RCC 7860 (cell line): ENCODE data around the gene SPATA9.

Experiments
- DNase-seq: peaks from one replicate; pipeline ENCODE4 v3.0.0-alpha.2; 2015; ENCODE audit warnings: low spot score
- FAIRE-seq: peaks from 2 replicates; lab custom pipeline; 2012; peaks lifted over from hg19 to GRCh38; lab: Jason Lieb, UNC

SPATA9 gene

DNA sequence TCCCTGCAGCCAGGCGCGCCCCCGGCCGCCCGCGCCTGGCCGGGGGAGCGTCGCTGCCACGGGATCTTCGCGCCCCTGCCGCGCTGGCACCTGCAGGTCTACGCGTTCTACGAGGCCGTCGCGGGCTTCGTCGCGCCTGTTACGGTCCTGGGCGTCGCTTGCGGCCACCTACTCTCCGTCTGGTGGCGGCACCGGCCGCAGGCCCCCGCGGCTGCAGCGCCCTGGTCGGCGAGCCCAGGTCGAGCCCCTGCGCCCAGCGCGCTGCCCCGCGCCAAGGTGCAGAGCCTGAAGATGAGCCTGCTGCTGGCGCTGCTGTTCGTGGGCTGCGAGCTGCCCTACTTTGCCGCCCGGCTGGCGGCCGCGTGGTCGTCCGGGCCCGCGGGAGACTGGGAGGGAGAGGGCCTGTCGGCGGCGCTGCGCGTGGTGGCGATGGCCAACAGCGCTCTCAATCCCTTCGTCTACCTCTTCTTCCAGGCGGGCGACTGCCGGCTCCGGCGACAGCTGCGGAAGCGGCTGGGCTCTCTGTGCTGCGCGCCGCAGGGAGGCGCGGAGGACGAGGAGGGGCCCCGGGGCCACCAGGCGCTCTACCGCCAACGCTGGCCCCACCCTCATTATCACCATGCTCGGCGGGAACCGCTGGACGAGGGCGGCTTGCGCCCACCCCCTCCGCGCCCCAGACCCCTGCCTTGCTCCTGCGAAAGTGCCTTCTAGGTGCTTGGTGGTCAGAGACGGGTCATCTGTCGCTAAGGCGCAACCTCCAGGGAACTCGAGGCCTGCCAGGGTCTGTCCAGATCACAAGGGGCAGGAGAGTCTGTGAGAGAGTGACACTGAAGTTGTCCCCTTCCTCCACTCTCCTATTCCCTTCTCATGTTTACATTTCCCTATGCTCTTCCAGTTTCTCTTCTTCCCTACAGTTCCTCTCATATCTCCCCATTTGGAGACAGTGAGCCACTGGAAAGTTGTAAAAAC, 61.6 kb downstream of the SPATA9 start:
- FAIRE-seq (no peak), DNase-seq (no peak)

DNA sequence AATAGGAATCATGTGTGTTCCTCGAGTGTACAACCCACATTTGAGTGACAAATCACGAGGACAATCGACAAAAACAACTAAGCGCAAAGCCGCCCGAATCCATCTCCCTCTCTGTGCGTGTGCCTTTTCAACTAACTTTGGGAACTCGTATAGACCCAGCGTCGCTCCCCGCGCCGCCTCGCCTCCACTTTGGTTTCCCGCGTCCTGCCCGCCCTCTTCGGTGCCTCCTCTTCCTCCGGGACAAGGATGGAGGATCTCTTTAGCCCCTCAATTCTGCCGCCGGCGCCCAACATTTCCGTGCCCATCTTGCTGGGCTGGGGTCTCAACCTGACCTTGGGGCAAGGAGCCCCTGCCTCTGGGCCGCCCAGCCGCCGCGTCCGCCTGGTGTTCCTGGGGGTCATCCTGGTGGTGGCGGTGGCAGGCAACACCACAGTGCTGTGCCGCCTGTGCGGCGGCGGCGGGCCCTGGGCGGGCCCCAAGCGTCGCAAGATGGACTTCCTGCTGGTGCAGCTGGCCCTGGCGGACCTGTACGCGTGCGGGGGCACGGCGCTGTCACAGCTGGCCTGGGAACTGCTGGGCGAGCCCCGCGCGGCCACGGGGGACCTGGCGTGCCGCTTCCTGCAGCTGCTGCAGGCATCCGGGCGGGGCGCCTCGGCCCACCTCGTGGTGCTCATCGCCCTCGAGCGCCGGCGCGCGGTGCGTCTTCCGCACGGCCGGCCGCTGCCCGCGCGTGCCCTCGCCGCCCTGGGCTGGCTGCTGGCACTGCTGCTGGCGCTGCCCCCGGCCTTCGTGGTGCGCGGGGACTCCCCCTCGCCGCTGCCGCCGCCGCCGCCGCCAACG, 62.5 kb downstream of the SPATA9 start, which contains the start of gene GPR150:
Gene GPR150 (plus strand): TSS at position 58 of the 840 bp plus-strand sequence. CDS start 189 bp downstream, at position 247.
- no peak for FAIRE-seq
- no peak for DNase-seq

DNA sequence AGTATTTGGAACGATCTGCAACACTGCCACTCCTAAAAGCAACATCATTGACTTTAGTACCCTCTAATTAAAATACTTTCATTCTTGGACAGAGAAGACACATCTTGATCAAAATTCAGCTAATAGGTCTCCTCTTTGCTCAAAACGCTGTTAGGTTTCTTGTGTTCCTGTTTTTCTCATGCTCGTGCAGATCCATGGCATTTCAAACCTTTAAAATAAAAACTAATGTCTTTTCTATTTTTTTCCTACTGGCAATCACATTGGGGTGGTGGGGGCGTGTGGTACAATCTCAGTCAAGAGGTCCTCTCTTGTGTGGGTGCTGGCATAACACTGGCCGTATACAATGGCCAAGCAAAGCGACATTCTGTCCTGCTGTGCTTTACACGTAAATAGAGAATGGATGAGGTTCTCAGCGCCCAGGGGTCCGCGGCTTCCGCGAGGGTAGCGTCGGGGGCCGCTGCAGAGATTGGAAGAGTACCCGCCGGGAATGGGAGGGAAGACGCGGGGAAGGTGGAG, 63.2 kb downstream of the SPATA9 start:
- DNase-seq = no peak
- no peak for FAIRE-seq

DNA sequence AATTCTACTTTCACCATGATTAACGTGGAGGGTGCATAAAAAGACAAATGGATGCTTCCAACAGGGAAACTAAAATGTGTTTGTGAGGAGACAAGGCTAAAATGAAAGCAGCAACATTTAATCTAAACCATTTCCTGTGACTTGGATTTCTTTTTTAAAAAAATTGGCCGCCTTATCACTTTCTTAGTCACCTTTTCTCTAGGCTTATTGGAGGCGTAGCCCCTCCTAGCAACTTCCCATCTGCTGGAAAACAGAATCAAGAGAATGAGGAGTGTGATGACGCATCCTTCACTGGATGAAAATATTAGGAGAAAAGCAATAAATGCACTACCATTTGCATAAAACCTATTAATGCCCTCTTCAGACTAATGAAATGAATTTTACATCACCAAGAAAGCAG, 63.7 kb downstream of the SPATA9 start:
- no peak for FAIRE-seq
- no peak for DNase-seq

DNA sequence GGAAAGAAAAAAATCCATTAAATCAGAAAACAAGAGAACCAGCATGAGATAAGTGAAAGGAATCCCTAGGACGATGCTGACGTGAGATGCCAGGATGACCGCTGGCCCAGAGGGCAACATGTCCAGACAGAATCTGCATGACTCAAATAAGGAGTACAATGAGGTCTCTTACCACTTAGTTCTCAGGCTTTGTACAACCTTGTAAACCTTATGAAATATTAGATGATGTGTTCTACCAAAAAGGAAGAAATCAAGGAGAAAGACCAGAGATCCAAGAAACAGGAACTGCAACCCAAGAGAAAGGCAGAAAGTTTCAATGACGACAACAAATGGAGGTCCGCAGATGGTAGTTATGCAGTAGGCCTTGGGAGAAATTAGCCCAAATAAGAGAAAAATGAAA, 65.7 kb downstream of the SPATA9 start:
- DNase-seq (no peak), FAIRE-seq (no peak)

DNA sequence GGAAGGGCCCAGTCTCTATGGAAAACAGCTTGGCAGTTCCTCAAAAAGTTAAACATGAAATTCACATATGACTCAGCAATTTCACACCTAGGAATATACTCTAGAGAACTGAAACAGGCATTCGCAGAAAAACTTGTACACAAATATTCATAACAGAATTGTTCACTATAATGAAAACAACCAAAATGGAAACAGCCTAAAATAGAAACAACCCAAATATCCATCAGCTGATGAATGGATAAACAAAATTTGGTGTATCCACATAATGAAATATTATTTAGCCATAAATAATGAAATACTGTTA, 67.7 kb downstream of the SPATA9 start:
- FAIRE-seq (no peak), DNase-seq (no peak)

DNA sequence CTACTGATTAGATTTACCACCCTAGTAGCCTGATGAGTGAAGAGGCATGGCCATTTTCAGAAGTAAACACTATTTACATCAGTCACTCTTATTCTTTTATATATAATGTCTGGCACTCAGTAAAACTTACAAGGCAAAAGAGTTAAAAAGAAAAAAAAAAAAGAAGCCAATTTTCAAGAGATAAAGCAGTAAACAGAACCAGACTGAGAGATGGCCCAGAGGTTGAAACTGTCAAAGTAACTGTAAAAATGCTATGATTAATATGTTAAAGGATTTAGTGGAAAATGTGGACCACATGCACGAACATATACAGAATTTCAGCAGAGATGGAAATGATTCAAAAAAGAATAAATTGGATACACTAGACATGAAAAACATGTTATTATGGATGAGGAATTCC, 69.3 kb downstream of the SPATA9 start:
- no peak for FAIRE-seq

DNA sequence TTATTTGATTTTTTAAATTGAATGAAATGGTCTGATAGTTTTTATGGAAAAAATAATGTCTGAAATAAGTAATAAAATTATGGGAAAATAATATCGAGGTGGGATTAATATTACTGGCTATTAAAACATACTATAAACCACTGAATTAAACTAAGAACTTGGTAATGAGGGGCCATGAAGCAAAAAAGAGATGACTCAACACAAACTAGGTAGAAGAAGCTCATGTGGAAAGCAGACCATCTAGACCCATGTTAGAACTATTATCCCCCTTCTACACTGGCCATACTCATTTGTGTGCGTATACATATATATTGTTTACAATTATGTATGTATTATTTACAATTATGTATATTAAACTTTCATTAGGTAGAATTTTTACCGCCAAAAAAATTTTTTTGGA, 71.4 kb downstream of the SPATA9 start:
- DNase-seq (no peak), FAIRE-seq (no peak)

More for the DNA sequence above, 69.3 kb downstream of the SPATA9 start:
- no peak for DNase-seq

DNA sequence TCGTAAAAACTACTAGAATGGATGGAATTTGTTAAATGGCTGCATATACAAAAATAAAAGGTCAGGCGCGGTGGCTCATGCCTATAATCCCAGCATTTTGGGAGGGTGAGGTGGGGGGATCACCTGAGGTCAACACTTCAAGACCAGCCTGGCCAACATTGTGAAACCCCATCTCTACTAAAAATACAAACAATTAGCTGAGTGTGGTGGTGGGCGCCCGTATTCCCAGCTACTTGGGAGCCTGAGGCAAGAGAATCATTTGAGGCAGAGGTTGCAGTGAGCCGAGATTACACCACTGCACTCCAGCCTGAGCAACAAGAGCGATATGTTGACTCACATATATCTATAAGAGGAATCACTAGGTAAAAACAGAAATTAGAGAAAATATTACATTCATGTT, 72.2 kb downstream of the SPATA9 start:
- DNase-seq = no peak
- no peak for FAIRE-seq

DNA sequence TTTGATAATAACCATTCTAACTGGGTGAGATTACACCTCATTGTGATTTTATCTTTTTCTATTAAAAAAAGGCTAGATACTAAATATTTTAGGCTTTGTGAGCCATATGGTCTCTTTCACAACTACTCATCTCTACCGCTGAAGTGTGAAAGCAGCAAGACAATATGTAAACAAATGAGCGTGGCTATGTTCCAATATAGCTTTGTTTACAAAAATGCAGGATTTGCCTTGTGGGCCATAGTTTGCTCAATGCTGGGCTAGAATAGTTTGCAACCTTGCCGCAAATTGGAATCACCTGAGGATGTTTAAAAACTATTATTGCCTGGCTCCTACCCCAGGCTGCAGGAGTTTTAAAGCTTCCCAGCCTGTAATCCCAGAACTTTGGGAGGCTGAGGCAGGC, 73.1 kb downstream of the SPATA9 start:
- FAIRE-seq (no peak), DNase-seq (no peak)
